ENCODE results near the gene NAV1.

- TF ChIP-seq CTCF (conservative IDR thresholded peaks at IDR 0.05 in 1 of 2, IDR thresholded peaks at IDR 0.05 in 1 of 2; ENCODE audit: extremely low read depth in 1 of 2, insufficient read depth in 1 of 2, low read depth in 1 of 2, low read length in 2 of 2), result no peak
- TF ChIP-seq EZH2 (IDR thresholded peaks at IDR 0.05; ENCODE audit: borderline replicate concordance, low read length), result no peak
Measured at GRCh38 chr1:201537028-201537427, 1.9 kb upstream of the NAV1 start.

Data from mammary epithelial cell (primary cell).